ENCODE data around the gene RMND5A.
"Not testable (repeated sequence)": the region's sequence is repeated elsewhere in the genome, so short reads cannot be mapped to it uniquely, and the experiment has no call there.

RMND5A gene

DNA sequence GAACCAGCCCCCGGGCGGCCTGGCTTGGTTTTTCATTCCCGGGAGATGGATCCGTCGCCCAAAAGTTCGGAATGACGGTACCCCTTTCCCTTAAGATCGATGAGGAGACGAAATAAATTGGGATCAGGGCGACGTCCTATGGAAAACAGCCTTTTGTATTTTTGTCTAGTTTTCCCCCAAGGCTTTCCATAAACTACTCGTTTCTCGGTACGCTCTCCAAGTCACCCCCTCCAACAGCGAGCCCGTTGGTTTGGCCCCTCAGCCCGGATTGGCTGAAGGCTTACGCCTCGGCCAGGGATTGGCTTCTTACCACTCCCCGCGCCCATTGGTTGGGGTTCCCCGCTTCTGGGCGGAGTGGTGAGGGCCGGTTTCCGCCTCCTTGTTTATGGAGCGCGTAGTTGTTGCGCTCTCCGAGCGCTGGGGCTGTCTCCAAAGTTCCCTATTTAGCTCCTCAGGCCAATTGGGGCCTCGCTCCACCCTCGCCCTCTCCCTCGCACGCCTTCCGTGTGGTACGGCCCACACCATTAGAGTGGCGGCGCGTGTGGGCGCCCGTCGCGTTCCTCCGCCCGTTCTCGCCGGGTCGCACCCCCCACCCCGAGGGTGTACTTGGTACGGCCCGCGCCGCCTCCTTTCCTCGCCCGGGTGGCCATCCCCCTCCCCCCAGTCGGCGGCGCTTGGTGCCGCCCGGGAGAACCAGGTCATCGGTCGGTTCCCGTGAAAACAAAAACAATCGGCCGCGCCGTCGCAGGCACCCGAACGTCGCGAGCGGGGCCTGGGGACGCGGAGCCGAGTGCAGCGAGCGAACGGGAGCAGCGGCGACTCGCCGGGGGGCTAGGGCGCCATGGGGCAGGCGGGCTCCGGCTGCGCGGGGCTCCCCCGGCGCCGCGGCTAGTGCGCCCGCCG lies at the start of gene RMND5A:
Gene RMND5A (plus strand): TSS at position 655 of the 903 bp plus-strand sequence. CDS start 377 bp downstream, outside the sequence.
- DNase-seq, result peak; percentile 95 to 96

- no peak for DNase-seq
Observed at GRCh38 chr2:86671337-86671981, 48.6 kb upstream of the RMND5A start.

- no peak for DNase-seq
Observed at GRCh38 chr2:86672027-86672545, 48.0 kb upstream of the RMND5A start.

DNA sequence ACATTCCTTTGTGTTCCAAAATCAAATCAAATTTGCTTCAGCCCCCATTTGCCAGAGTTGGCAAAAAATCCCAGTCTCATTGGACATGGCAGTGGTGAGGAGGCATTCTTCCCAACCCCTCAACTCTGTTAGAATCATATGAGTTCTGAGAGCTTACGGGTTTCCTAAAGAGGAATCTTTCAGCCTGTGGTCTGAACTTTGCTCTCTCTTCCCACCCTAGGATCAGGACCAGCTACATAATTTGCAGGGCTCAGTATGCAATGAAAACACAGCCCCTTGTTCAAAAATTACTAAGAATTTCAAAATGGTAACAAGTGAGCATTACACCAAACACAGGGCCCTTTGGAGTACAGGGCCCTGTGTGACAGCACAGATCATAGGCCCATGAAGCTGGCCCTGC lies 47.1 kb upstream of the RMND5A start:
- DNase-seq, result no peak

DNA sequence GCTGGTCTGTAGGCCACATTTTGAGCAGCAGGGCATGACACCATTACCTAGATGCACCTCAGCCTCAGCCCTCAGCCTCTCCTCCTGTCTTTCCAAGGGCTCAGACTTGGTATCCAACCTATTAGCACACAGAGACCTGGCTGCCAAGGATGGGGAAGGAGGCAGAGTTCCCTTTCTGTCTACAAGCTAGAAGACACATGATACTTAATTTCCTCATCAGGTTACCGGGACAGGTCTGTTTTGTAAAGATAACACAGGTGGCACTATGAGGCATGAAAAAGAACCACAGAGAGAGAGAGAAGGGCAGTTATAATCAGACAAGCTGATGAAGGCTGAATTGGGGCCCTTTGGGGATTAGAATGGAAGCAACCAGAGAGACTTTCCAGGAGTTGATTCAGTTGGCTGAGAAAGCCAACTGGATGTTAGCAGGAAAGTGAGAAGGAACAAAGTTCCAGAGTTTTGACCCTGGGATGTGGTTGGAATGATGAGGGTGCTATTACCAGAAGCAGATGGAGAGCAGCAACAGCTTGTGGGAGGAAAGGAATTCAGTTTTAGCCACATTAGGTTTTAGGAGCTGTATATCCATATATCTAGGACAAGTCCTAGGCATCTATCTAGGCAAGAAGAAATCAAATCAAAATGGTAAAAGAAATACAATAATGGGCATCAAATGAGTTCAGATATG lies 46.0 kb upstream of the RMND5A start:
- DNase-seq, result no peak

- no peak for DNase-seq
Observed at GRCh38 chr2:86675104-86675503, 45.0 kb upstream of the RMND5A start.

DNA sequence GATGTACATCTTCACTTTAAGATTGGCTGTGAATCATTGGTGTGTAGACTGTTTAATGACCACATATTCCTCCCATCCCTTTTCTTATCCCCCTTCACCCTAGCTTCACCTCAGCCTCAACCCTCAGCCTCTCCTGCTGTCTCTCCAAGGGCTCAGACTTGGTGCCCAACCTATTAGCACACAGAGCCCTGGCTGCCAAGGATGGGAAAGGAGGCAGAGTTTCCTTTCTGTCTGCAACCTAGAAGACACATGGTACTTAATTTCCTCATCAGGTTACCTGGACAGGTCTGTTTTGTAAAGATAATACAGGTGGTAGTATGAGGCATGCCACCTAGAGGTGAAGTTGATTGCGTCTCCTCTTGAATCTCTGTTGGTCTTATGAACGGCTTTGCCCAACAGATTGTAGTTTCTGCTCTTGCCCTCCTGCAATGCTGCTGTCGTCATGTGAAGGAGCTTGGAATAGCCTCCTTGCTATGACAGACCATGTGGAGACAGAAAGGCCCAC lies 44.5 kb upstream of the RMND5A start:
- peak in 1 of 2 donors; percentile 25 for DNase-seq

DNA sequence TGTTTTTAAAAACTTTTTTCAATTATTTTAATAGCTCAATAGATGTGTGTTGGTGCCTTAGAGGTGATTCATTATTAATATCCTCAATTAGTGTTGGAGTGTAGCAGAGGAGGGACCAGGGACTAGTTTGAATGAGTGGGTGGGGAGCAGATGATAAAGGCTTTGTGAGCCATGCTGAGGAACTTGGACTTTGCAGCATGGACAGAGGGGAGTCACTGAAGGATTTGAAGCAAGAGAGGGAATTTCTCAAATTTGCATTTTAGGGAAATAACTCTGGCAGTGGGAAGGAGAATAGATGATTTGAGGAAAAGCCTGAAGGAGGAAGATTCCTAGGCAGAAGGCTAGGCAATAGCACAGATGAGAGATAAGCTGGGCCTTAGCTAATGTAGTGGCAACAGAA lies 42.3 kb upstream of the RMND5A start:
- DNase-seq, result no peak

GRCh38 chr2:86679036-86679435 lies 41.1 kb upstream of the RMND5A start:
- no peak for DNase-seq

- DNase-seq, result no peak
Observed at GRCh38 chr2:86685351-86685750, 34.7 kb upstream of the RMND5A start.

GRCh38 chr2:86686460-86686859 lies 33.6 kb upstream of the RMND5A start:
- DNase-seq, result no peak

- no peak for DNase-seq
Observed at GRCh38 chr2:86686905-86687304, 33.2 kb upstream of the RMND5A start.

GRCh38 chr2:86695053-86695691 lies 24.9 kb upstream of the RMND5A start:
- no peak for DNase-seq

DNA sequence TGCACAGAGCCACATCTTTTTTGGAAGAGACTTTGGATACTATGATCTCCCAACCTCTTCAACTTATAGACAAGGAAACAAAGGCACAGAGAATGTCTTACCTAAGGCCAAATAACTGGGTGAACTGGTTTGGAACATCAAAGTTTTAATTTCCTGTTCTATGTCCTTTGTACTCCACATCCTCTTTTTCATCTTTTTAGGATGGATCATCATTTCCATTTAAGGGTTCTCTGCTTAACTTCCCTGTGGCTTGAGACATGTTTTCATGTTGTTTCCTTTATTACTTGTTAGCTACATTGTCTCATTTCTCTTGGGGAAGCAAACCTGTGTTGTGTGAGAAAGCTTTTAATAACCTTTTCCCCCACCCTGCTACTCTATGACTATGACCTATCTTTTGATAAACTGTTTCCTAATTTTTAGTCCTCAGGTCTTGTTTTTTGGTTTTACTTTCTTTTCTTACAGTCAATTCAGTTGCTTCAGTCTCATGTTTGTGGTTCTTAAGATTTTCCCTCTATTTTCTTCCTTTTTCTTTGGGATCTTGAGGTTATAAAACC lies 22.5 kb upstream of the RMND5A start:
- no peak for DNase-seq

DNA sequence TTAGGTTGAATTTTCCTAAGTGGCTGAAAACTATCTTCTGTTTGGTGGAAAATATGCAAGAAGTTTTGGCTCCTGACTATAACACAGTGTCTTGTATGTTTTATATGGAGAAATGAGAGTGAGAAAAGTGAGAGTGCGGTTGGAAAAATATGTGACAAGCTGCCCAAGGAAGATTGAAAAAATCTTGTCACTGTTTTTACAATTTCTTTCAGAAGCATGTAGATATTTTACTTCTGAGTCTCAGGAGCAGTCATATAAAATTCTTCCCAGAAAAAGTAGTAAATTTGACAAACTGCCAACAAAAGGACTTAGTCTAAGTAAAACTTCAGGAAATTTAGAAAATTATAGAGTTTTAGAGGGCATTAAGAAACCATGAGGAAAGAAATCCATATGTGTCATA lies 19.4 kb upstream of the RMND5A start:
- DNase-seq, result no peak

DNA sequence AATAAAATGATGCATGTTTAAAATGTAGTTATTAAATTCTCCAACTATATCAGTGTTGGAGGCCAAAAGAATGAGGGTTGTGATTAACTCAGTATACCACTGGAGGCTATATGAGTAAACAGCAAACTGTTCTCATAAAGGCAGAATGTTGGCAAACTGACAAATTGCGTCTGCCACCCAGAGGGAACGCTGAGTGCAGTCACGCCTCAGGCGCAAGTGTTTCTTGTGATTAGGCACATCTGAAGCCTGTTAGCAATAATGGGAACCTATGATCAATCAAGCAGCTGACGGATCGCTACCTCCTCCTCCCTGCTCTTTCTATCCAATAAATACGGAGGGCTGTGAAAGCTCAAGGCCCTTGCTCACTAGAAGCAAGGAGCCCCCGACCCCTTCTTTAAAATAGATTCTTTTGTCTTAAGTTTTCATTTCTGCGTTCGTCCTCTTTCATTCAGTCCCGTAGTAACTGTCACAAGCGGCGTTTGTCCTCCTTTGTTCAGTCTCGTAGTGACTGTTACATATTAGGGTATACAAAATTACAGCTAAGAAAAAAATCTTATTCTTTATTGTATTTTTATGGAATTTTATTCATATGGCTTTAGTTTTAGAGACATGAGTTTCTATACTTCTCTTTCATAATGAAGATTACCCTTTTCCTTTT lies 16.3 kb upstream of the RMND5A start:
- DNase-seq, result no peak

- no peak for DNase-seq
Observed at GRCh38 chr2:86704459-86704971, 15.6 kb upstream of the RMND5A start.

DNA sequence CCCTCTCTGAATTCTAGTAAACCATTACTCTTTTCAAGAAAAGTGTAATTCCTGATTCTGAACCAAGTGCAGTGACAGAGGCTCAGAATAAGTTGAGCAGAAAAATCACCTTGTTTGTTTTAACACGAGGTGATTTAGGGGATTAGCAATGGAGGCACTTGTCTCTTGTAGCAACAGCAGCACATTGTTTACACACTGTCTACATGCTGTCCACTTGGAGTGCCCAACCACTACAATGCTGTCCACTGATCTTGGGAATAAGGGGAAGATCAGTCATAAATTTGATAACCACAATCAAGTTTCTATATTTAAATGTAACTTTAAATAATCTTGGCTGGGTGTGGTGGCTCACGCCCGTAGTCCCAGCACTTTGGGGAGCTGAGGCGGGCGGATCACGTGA lies 13.9 kb upstream of the RMND5A start:
- DNase-seq, result no peak

DNA sequence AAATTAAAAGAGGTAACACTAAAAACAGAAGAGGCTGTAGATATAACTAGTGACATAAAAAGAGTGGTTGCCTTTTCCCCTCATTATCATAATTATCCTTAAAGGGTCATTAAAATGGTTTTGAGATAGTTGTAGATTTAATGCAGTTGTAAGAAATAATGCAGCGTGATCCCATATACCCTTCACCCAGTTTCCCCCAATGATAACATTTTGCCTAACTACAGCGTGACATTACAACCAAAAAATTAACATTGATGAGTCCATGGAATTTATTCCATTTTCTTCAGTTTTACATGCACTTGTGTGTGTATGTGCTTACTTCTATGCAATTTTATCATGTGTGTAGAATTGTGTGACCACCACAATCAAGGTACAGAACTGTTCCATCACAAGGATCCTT lies 13.2 kb upstream of the RMND5A start:
- no peak for DNase-seq

GRCh38 chr2:86708126-86708525 lies 12.0 kb upstream of the RMND5A start:
- not testable (repeated sequence) for DNase-seq

DNA sequence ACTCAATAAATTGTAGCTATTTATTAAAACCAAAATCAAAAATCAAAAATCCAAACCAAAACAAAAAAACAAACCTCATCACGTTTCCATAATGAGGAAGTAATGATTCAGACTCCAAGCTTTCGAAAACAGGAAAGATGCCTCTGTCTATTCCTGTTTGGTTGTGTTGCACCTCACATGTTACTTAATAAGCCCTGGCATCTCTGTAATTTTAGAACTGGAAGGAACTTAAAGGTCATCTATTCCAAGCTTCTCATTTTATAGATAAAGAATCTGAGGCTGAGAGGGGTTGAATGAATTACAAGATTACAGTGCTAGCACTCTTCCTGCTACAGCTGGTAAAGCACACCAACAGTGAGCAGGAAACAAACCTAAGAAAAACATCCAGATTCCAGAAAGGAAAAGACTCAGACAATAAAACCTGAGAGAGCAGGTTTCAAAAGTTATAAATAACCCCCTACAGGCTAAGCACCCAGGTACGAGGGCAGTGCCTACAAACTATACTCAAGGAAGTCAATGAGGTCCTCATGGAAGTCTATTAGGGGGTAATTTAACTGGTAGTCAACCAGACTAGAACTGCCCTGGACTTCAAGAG lies 5.4 kb upstream of the RMND5A start:
- DNase-seq, result not testable (repeated sequence)
